GM19193 (cell line): ENCODE measurements around the gene PIEZO1.
A peak's percentile ranks its signal among the peaks of the same experiment; 100 is the strongest.

Experiments
- POLR2A ChIP-seq: IDR thresholded peaks from 4 replicates; pipeline ENCODE4 v1.6.1; 2011; ENCODE audit not compliant: insufficient read depth, insufficient read length; ENCODE audit errors: extremely low read depth

The PIEZO1 gene

DNA sequence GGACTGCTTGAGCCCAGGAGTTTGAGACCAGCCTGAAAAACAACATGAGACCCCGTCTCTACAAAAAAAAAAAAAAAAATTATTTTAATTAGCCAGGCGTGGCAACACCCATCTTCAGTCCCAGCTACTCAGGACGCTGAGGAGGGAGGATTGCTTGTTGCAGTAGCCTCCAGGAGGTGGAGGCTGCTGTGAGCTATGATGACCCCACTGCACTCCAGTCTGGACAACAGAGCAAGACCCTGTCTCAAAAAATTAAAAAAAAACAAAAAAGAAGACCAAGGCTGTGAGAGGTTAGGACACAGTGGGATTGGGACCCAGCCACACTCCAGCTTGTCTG lies 97.4 kb downstream of the PIEZO1 start:
- TF ChIP-seq POLR2A: no peak

DNA sequence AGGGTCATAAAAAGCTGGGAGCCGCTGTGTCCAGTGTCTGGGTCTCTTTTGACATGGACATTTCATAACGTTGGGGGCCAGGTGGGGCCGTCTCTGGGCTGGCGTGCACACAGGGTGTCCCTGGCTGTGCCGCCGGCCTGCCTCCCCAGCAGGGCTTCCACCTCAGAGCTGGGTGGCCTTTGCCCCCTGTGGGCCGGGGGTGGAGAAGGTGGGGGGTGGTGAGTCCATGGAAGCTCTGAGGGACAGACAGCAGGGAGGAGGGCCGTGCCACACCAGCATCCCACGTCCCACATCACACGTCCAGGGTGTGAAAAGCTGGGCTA lies 97.8 kb downstream of the PIEZO1 start:
- TF ChIP-seq POLR2A: no peak

DNA sequence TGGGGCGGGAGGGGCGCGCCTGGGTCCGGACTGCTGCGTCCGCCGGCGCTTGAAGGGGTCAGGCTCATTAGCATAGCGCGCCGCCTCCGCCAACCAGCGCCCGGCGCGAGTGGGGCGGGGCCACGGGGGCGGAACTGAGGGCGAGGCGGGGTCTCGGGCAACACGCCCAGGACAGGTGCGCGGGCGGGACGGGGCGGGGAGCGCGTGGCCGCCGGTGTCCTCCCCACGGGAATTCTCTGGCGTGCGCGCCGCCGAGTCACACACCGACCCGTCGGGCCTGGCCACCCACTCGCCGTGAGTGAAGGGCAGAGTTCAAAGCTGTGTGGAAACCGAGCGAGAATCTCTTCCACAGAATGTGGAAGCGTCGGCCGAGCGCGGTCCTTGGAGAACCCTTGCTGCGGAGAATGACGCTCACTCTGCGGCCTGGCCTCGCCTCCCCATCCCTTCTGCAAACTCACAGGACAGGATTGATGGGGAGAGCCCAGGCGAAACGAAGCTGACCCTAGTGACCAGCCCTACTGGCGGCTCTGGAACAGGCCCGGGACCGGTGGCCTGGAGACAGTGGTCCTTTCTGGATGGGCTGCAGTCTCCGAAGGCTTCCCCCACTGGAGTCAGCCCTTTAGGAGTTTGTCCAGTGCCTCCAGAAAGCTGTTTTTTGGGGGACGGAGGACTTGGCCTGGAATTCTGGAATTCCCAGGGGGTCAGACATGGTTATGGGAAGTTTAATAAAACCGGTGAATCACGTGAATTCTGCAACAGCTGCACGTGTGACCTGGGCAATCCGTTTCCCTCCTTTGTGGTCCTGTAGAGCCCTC lies 98.4 kb downstream of the PIEZO1 start, which contains the start of gene SNAI3:
TSS of gene SNAI3 (minus strand) at position 69 of the 815 bp plus-strand sequence. CDS start 101 bp downstream, outside the sequence.
- TF ChIP-seq POLR2A: no peak

GRCh38 chr16:88686062-88686438 lies 99.0 kb downstream of the PIEZO1 start:
- no peak for TF ChIP-seq POLR2A

DNA sequence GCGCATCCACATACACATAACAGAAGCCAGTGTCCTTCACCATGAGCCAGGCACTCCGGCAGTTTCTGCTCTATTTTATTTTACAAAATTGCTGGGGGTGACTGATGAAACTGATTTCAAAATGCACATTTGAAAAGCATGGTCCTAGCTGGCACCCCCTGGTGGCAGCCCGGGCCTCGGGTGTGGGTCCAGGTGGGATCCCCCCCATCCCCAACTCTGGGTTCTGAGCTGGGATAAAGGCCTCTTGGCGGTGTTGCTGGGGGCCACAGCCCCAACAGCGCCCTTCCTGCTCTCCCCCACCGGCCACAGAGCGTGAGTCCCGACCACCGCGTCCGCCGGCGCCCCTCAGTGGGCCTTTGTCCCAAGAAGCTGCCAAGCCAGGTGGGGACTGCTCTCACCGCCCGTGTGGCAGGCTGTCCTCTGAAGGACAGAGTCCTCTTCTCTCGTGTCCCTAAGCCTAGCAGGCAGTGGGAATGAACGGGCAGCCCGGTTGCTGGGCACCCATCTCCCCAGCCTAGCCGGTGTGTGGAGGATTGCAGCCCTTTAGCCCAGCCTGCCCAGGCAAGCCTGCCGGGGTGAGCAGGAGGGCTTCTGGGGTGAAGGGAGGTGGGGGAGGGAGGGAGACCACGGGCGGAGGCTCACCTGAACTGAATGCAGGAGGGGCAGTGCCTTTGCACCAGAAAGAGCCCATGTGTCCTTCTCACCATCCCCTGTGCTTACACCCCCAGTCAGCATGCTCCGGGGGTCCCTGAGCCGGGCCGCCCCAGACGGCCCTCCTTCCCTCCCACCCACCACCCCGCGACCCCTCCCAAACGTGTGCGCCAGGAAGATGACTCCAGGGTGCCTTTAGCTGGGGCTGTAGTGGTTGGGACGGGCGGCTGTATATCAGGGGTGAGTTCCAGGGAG lies 99.6 kb downstream of the PIEZO1 start:
- TF ChIP-seq POLR2A: no peak

- no peak for TF ChIP-seq POLR2A
Observed at GRCh38 chr16:88684569-88685155, 100.4 kb downstream of the PIEZO1 start.

DNA sequence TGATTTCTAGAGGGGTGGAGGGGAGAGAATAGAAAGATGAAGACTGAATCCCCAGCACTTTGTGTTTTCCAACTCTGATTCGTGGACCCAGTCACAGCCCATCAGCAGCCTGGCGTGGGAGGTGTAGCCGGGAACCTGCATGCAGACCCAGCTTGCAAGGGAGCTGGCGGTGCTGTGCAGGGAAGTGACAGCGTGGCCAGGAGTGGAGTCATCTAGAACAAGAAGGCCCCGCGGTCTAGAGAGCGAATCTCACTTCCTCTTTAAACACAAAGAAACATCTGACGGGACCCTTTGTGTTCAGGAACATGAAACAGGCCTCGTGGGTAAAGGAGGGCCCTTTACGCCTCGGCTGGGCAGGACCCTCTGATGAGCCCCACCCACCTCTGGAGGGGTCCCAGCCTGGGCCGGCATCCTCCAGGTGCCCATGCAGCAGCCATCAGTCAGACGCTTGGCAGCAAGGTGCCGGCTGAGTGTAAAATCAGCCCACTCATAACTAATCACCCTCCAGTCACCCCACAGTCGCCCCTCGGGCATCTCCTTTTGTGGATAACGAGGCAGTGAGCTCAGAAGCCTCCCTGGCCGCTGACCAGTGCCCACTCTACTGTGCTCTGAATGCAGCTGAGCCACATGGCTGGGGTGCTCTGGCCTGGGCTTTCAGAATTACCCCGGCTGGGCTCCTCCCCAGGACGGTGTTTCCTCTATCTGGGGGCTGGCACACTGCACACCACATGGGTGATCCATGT lies 103.1 kb downstream of the PIEZO1 start:
- TF ChIP-seq POLR2A: peak; percentile 65

GRCh38 chr16:88681084-88681680 lies 103.8 kb downstream of the PIEZO1 start:
- TF ChIP-seq POLR2A: no peak

GRCh38 chr16:88680554-88681083 lies 104.4 kb downstream of the PIEZO1 start:
- no peak for TF ChIP-seq POLR2A

DNA sequence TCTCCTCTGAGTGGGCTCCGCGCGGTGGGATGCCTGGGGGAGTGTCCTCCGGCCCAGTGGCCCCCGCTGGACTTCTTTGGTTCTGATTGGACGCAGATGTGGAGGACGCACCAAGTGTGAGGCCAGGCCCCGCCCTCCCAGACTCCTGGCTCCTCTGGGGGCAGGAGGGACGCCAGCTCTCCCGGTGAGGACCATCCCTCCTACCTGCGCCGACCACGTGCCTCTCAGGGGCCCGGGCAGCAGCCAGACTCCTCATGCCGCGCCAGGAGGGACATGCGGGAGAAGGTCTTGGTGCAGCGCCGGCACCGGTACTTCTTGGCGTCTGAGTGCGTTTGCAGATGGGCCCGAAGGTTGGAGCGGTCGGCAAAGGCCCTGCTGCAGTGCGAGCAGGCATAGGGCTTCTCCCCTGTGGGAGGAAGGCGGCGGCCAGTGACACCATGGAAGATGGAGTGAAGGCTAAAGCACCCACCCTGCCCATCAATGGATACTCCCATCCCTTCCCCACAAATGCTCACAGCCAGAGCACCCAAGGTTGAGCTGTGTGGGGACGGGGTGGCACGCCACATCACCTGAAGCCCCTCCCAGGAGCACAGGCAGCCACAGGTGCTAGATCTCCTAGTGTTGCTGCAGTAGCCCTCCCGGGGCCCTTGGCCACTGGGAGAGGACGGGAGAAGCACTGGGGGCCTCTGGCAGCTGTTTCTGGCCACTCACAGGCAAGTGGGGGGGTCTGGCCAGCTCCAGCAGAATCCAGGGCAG lies 106.6 kb downstream of the PIEZO1 start:
- TF ChIP-seq POLR2A: no peak

DNA sequence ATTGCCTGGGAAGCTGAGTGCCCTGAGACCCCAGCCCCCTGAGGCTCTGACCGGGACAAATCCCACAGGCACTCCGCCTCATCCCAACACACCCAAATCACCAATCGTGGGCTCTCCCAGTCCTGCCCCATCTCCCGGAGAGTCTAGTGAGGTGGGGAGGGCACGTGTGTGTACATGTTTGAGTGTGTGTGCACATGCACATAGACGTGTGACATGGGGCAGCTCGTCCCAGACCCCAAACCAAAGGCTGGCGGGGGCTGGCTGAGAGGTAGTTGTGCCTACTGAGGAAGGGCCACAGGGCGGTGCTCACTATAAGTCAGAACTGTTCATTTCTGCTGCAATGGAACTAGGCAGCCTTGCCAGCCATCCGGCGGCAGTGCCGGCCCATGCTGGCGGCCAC lies 107.3 kb downstream of the PIEZO1 start:
- no peak for TF ChIP-seq POLR2A

GRCh38 chr16:88676502-88677242 lies 108.3 kb downstream of the PIEZO1 start:
- no peak for TF ChIP-seq POLR2A
